Measurements from ENCODE around the gene HDC.

Gene HDC, protein sequence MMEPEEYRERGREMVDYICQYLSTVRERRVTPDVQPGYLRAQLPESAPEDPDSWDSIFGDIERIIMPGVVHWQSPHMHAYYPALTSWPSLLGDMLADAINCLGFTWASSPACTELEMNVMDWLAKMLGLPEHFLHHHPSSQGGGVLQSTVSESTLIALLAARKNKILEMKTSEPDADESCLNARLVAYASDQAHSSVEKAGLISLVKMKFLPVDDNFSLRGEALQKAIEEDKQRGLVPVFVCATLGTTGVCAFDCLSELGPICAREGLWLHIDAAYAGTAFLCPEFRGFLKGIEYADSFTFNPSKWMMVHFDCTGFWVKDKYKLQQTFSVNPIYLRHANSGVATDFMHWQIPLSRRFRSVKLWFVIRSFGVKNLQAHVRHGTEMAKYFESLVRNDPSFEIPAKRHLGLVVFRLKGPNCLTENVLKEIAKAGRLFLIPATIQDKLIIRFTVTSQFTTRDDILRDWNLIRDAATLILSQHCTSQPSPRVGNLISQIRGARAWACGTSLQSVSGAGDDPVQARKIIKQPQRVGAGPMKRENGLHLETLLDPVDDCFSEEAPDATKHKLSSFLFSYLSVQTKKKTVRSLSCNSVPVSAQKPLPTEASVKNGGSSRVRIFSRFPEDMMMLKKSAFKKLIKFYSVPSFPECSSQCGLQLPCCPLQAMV

DNA sequence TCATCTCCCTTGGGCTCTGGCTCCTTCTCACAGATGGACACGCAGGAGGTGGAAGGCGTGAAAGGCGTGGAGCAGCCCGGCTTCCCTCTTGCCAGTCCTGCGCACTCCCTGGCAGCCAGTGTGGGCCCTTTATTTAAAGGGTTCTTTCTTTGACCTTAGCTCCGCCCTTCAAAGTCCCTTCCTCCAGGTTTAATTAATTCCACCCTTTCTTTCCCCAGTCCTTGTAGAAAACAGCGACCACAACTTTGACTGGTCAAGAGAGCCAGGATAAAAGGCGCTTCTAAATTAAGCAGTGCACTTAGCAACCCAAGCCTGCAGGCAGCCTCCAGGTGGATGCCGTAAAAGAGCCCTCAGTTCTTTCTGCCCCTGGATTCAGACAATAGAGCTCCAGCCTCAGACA, at the start of gene HDC:
TSS of gene HDC (minus strand) at position 107 of the 400 bp plus-strand sequence. CDS start at position 4, 103 bp downstream.
- H3K27me3 ChIP-seq (ENCODE audit: insufficient read depth, poor library complexity, severe bottlenecking) = no peaks in the 10 kb centered on the region
- no peak for ATAC-seq (ENCODE audit: low read depth)
- H3K4me3 ChIP-seq (ENCODE audit: severe bottlenecking) = no peak within 1 kb of the TSS

DNA sequence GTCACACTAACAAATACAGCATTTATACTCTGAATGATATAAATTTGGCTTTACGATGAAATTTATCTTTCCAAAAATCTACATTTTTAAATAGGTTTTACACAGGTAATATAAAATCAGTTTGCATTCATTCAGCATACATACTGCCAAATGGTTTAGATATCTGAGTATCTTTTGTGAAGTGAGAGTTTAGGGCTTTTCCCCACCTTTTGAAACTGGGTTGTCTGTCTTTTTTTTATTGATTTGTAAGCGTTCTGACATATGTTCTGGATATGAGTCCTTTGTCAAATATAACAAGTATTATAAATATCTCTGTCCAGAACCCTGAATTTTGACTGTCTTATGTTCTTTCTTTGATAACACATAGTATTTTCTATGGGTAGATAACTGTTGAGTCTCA, 47.1 kb upstream of the HDC start:
- no peaks in the 10 kb centered on the region for H3K27me3 ChIP-seq (ENCODE audit: insufficient read depth, poor library complexity, severe bottlenecking)
- peaks cover 13% of the 10 kb centered on the region for H3K36me3 ChIP-seq (ENCODE audit: low read depth)
- no peak overlapping the region for H3K27ac ChIP-seq (ENCODE audit: poor library complexity, severe bottlenecking)
- TF ChIP-seq, protein P1, sequence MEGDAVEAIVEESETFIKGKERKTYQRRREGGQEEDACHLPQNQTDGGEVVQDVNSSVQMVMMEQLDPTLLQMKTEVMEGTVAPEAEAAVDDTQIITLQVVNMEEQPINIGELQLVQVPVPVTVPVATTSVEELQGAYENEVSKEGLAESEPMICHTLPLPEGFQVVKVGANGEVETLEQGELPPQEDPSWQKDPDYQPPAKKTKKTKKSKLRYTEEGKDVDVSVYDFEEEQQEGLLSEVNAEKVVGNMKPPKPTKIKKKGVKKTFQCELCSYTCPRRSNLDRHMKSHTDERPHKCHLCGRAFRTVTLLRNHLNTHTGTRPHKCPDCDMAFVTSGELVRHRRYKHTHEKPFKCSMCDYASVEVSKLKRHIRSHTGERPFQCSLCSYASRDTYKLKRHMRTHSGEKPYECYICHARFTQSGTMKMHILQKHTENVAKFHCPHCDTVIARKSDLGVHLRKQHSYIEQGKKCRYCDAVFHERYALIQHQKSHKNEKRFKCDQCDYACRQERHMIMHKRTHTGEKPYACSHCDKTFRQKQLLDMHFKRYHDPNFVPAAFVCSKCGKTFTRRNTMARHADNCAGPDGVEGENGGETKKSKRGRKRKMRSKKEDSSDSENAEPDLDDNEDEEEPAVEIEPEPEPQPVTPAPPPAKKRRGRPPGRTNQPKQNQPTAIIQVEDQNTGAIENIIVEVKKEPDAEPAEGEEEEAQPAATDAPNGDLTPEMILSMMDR (IDR thresholded peaks at IDR 0.05; ENCODE audit: poor library complexity, severe bottlenecking) = no peak
- no peak for ATAC-seq (ENCODE audit: low read depth)
- no peak for DNase-seq (ENCODE audit: low spot score)
- no peak overlapping the region for H3K4me3 ChIP-seq (ENCODE audit: severe bottlenecking)
- H3K9me3 ChIP-seq (ENCODE audit: severe bottlenecking) = no peaks in the 10 kb centered on the region
- H3K4me1 ChIP-seq (ENCODE audit: insufficient read depth, poor library complexity, severe bottlenecking) = peaks cover 5% of the 10 kb centered on the region

More for the DNA sequence above, at the start of gene HDC:
- peaks cover 2% of the 10 kb centered on the region for H3K9me3 ChIP-seq (ENCODE audit: severe bottlenecking)
- H3K4me1 ChIP-seq (ENCODE audit: insufficient read depth, poor library complexity, severe bottlenecking) = no peaks in the 10 kb centered on the region
- TF ChIP-seq, protein P1 (IDR thresholded peaks at IDR 0.05; ENCODE audit: poor library complexity, severe bottlenecking) = no peak
- no peaks in the 10 kb centered on the region for H3K36me3 ChIP-seq (ENCODE audit: low read depth)
- H3K27ac ChIP-seq (ENCODE audit: poor library complexity, severe bottlenecking) = no peak within 1 kb of the TSS
- DNase-seq (ENCODE audit: low spot score) = no peak

DNA sequence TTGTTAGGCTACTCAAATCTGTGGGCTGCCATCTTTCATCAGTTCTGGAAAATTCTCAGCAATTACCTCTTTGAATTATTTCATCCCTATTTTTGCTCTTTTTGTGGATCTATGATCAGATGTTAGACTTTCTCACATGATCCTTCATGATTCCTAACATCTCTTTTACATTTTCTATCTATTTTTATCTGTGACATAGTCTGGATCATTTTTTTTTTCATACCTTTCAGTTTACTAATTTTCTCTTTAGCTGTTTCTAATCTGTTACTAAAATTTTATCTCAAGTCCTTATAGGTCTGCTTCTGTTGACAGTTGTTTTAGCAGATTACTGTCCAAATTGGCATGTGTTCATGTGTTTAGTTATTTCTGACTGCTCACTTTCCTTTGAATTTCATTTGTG, 42.3 kb upstream of the HDC start:
- TF ChIP-seq, protein P1 (IDR thresholded peaks at IDR 0.05; ENCODE audit: poor library complexity, severe bottlenecking) = no peak
- ATAC-seq (ENCODE audit: low read depth) (no peak), DNase-seq (ENCODE audit: low spot score) (no peak)
- Histone ChIP-seq H3K36me3 (ENCODE audit: low read depth) (peaks cover 18% of the 10 kb centered on the region), H3K4me1 (ENCODE audit: insufficient read depth, poor library complexity, severe bottlenecking) (no peaks in the 10 kb centered on the region), H3K9me3 (ENCODE audit: severe bottlenecking) (no peaks in the 10 kb centered on the region), H3K27ac (ENCODE audit: poor library complexity, severe bottlenecking) (no peak overlapping the region), H3K4me3 (ENCODE audit: severe bottlenecking) (no peak overlapping the region), H3K27me3 (ENCODE audit: insufficient read depth, poor library complexity, severe bottlenecking) (no peaks in the 10 kb centered on the region)

DNA sequence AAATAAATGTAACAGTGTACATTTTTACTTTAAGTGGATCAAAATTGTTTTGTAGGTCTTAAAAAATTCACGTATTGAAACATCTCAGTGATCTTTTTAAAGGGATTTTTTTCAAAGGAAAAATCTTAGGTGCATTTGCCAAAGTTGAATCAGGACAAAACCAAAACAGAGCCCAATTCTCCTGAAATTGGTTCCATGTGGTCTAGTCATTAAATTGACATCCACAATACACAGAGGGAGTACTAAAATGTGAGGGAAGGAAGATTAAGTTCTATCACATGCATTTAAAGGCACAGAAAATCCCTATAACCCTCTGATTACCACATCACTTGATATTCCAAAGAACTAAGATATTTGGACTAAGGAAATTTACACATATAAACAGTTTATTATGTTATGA, 39.3 kb upstream of the HDC start:
- Histone ChIP-seq H3K27me3 (ENCODE audit: insufficient read depth, poor library complexity, severe bottlenecking) (no peaks in the 10 kb centered on the region), H3K4me1 (ENCODE audit: insufficient read depth, poor library complexity, severe bottlenecking) (no peaks in the 10 kb centered on the region), H3K36me3 (ENCODE audit: low read depth) (peaks cover 39% of the 10 kb centered on the region), H3K27ac (ENCODE audit: poor library complexity, severe bottlenecking) (no peak overlapping the region), H3K4me3 (ENCODE audit: severe bottlenecking) (no peak overlapping the region), H3K9me3 (ENCODE audit: severe bottlenecking) (no peaks in the 10 kb centered on the region)
- TF ChIP-seq, protein P1 (IDR thresholded peaks at IDR 0.05; ENCODE audit: poor library complexity, severe bottlenecking) = no peak
- no peak for DNase-seq (ENCODE audit: low spot score)
- ATAC-seq (ENCODE audit: low read depth) = no peak

Measured in RWPE2 (cell line).